DMS53 treated with DMSO at 0.1 percent for 48 hours (cell line): ENCODE results near the gene HEBP1.
A peak's percentile ranks its signal among the peaks of the same experiment; 100 is the strongest.
"Not testable (repeated sequence)": the region's sequence is repeated elsewhere in the genome, so short reads cannot be mapped to it uniquely, and the experiment has no call there.

Source experiments
- DNase-seq: peaks from one replicate; lab custom pipeline; 2025; ENCODE audit not compliant: unreplicated experiment; lab: John Stamatoyannopoulos, UW

The HEBP1 gene

GRCh38 chr12:12999959-13000615 is at the start of gene HEBP1:
TSS of gene HEBP1 (minus strand) at chr12:13000265. CDS start at chr12:13000114, 151 bp downstream.
- DNase-seq, result peak; percentile 87

GRCh38 chr12:13049816-13050215 is 49.8 kb upstream of the HEBP1 start:
- DNase-seq, result no peak

GRCh38 chr12:13046964-13047363 is 46.9 kb upstream of the HEBP1 start:
- DNase-seq, result no peak

- no peak for DNase-seq
Measured at GRCh38 chr12:13045816-13046215, 45.8 kb upstream of the HEBP1 start.

GRCh38 chr12:13044906-13045299 is 44.8 kb upstream of the HEBP1 start:
- no peak for DNase-seq

GRCh38 chr12:13044002-13044905 is 44.2 kb upstream of the HEBP1 start, which contains the start of gene FAM234B:
TSS of gene FAM234B (plus strand) at chr12:13044381. CDS start at chr12:13044404, 23 bp downstream.
- peak; percentile 53 for DNase-seq

GRCh38 chr12:13042666-13043230 is 42.7 kb upstream of the HEBP1 start:
- no peak for DNase-seq

- no peak for DNase-seq
Measured at GRCh38 chr12:13041224-13041623, 41.2 kb upstream of the HEBP1 start.

- DNase-seq, result no peak
Measured at GRCh38 chr12:13039328-13039956, 39.4 kb upstream of the HEBP1 start.

- no peak for DNase-seq
Measured at GRCh38 chr12:13038491-13039161, 38.6 kb upstream of the HEBP1 start.

- no peak for DNase-seq
Measured at GRCh38 chr12:13036881-13037280, 36.8 kb upstream of the HEBP1 start.

- DNase-seq, result not testable (repeated sequence)
Measured at GRCh38 chr12:13035335-13035734, 35.3 kb upstream of the HEBP1 start.

- no peak for DNase-seq
Measured at GRCh38 chr12:13033476-13033875, 33.4 kb upstream of the HEBP1 start.

- DNase-seq, result no peak
Measured at GRCh38 chr12:13032164-13032563, 32.1 kb upstream of the HEBP1 start.

- DNase-seq, result no peak
Measured at GRCh38 chr12:13030541-13031291, 30.7 kb upstream of the HEBP1 start.

- no peak for DNase-seq
Measured at GRCh38 chr12:13028825-13029570, 28.9 kb upstream of the HEBP1 start.

- no peak for DNase-seq
Measured at GRCh38 chr12:13027508-13027907, 27.4 kb upstream of the HEBP1 start.

GRCh38 chr12:13027032-13027431 is 27.0 kb upstream of the HEBP1 start:
- DNase-seq, result no peak

GRCh38 chr12:13026286-13026685 is 26.2 kb upstream of the HEBP1 start:
- no peak for DNase-seq
